Sigmoid colon (tissue), 7 donors: ENCODE data around the gene CELA1. TPM values are rescaled to one million over a fixed set of nuclear protein-coding genes. Genes with fewer than 3 reads are reported as not detected.

ENCODE experiments used
- DNase-seq: peaks from one replicate; pipeline ENCODE4 v3.0.0-alpha.2; 2019
- H3K27ac ChIP-seq, 4 donors: fragments of 200-600 bp; sonication (generic); one replicate each; pipeline ENCODE4 v1.5.1; 2016 to 2019; ENCODE audit warnings: mild to moderate bottlenecking in 1 of 4
- H3K27me3 ChIP-seq, 3 donors: fragments of 200-600 bp; sonication (generic); one replicate each; pipeline ENCODE4 v1.5.1; 2019; ENCODE audit warnings: mild to moderate bottlenecking in 1 of 3
- H3K36me3 ChIP-seq, 4 donors: fragments of 200-600 bp; sonication (generic); one replicate each; pipeline ENCODE4 v1.5.1; 2016 to 2019
- H3K4me1 ChIP-seq, 4 donors: fragments of 200-600 bp; sonication (generic); one replicate each; pipeline ENCODE4 v1.5.1; 2017 to 2019
- H3K4me3 ChIP-seq, 4 donors: fragments of 200-600 bp; sonication (generic); one replicate each; pipeline ENCODE4 v1.5.1; 2017 to 2019; ENCODE audit warnings: mild to moderate bottlenecking in 2 of 4, moderate library complexity in 1 of 4
- H3K9me3 ChIP-seq, 4 donors: fragments of 200-600 bp in 3 of 4; sonication (generic) in 3 of 4; one replicate each; pipeline versions ENCODE4 v1.5.1 to v1.6.1; 2013 to 2019
- EP300 ChIP-seq, 4 donors: sonication (generic); formaldehyde crosslinking; IDR thresholded peaks; one replicate each; pipeline ENCODE4 v1.6.1; 2017; ENCODE audit warnings: antibody characterized with exemption in 4 of 4
- POLR2A ChIP-seq, 2 donors: fragments of 450-650 bp; IDR thresholded peaks; one replicate each; pipeline ENCODE4 v1.6.1; 2016; ENCODE audit warnings: antibody characterized with exemption in 2 of 2, mild to moderate bottlenecking in 2 of 2, moderate library complexity in 2 of 2
- POLR2AphosphoS5 ChIP-seq, 4 donors: sonication (generic); formaldehyde crosslinking; IDR thresholded peaks; one replicate each; pipeline ENCODE4 v1.6.1; 2017; ENCODE audit warnings: antibody characterized with exemption in 4 of 4
- WGBS, 2 donors: extraction: QIAGEN DNeasy Blood & Tissue Kit; methylation state at CpG; one replicate each; pipeline ENCODE4 v1.1.7; 2013; 5-methylcytosine and 5-hydroxymethylcytosine counted together
- intact Hi-C: fragments of 100-400 bp; cut with DNase I; formaldehyde crosslinking; loops from one replicate; pipeline ENCODE4 v1.15.1; 2023
- polyA plus RNA-seq, 3 donors: library from polyadenylated mRNA; stranded (reverse); fragments of 200-250 nt; gene quantifications; one replicate each; pipeline ENCODE4 v1.2.3, GENCODE V29; 2013
- total RNA-seq, 4 donors: library from RNA; depleted of rRNA; stranded (reverse); fragments of >200 nt; gene quantifications; one replicate each; pipeline ENCODE4 v1.1.0, GENCODE V29; 2016
- TF ChIP-seq, protein P1 (sequence below), 4 experiments: fragments of 450-650 bp in 3 of 4; fragments of 200-600 bp in 1 of 4; IDR thresholded peaks; one replicate each; pipeline ENCODE4 v1.5.1; 2016 to 2019; ENCODE audit warnings: antibody characterized with exemption in 4 of 4, mild to moderate bottlenecking in 3 of 4, moderate library complexity in 2 of 4
- donor health status: healthy with polysubstance abuse.
- donor health status: Bipolar disorder and iron deficiency.
- donor health status: healthy.

The CELA1 gene
- not detected for total RNA-seq
- polyA plus RNA-seq = not detected

- H3K4me3 ChIP-seq = no peak within 1 kb of the TSS
- no peak within 1 kb of the TSS for H3K27ac ChIP-seq
- TF ChIP-seq, protein P1, sequence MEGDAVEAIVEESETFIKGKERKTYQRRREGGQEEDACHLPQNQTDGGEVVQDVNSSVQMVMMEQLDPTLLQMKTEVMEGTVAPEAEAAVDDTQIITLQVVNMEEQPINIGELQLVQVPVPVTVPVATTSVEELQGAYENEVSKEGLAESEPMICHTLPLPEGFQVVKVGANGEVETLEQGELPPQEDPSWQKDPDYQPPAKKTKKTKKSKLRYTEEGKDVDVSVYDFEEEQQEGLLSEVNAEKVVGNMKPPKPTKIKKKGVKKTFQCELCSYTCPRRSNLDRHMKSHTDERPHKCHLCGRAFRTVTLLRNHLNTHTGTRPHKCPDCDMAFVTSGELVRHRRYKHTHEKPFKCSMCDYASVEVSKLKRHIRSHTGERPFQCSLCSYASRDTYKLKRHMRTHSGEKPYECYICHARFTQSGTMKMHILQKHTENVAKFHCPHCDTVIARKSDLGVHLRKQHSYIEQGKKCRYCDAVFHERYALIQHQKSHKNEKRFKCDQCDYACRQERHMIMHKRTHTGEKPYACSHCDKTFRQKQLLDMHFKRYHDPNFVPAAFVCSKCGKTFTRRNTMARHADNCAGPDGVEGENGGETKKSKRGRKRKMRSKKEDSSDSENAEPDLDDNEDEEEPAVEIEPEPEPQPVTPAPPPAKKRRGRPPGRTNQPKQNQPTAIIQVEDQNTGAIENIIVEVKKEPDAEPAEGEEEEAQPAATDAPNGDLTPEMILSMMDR (IDR thresholded peaks at IDR 0.05) = no peak
- TF ChIP-seq POLR2A (IDR thresholded peaks at IDR 0.05) = no peak
- TF ChIP-seq POLR2AphosphoS5 (IDR thresholded peaks at IDR 0.05) = no peak
- TF ChIP-seq EP300 (IDR thresholded peaks at IDR 0.05) = no peak
- DNase-seq = no peak
- no peaks in the 10 kb centered on the region for H3K9me3 ChIP-seq
- no peaks in the 10 kb centered on the region for H3K4me1 ChIP-seq
- H3K36me3 ChIP-seq = no peaks in the 10 kb centered on the region
- intact Hi-C loops = no loop called here
- H3K27me3 ChIP-seq = no peaks in the 10 kb centered on the region
- 87 to 95% methylated on average over 3 of the region's 3 CpGs for WGBS, 2 donors
Measured at GRCh38 chr12:51346581-51346980, at the start of gene CELA1. CELA1 (minus strand) TSS chr12:51346679; CDS start chr12:51346638, 41 bp downstream.

- no peak overlapping the region for H3K27ac ChIP-seq
- peaks cover 0 to 17% (median 14%) of the 10 kb centered on the region in 4 donors for H3K4me1 ChIP-seq
- intact Hi-C loops = no loop called here
- no peaks in the 10 kb centered on the region for H3K36me3 ChIP-seq
- H3K4me3 ChIP-seq = no peak overlapping the region
- H3K27me3 ChIP-seq = peaks cover 15 to 40% (median 16%) of the 10 kb centered on the region in 3 donors
- 48 to 61% methylated on average over 8 of the region's 8 CpGs for WGBS, 2 donors
- H3K9me3 ChIP-seq = no peaks in the 10 kb centered on the region
- TF ChIP-seq, protein P1 (IDR thresholded peaks at IDR 0.05) = no peak
- no peak for TF ChIP-seq POLR2A (IDR thresholded peaks at IDR 0.05)
- no peak for TF ChIP-seq POLR2AphosphoS5 (IDR thresholded peaks at IDR 0.05)
- no peak for TF ChIP-seq EP300 (IDR thresholded peaks at IDR 0.05)
- no peak for DNase-seq
Measured at GRCh38 chr12:51395283-51396230, 49.1 kb upstream of the CELA1 start.

GRCh38 chr12:51393676-51394545 lies 47.4 kb upstream of the CELA1 start:
- no peaks in the 10 kb centered on the region for H3K9me3 ChIP-seq
- H3K4me3 ChIP-seq = no peak overlapping the region
- H3K27me3 ChIP-seq = peaks cover 15 to 43% (median 17%) of the 10 kb centered on the region in 3 donors
- H3K27ac ChIP-seq = no peak overlapping the region
- intact Hi-C loops = no loop called here
- H3K4me1 ChIP-seq = peaks cover 0 to 17% (median 14%) of the 10 kb centered on the region in 4 donors
- TF ChIP-seq, protein P1 (IDR thresholded peaks at IDR 0.05) = no peak
- TF ChIP-seq EP300 (IDR thresholded peaks at IDR 0.05) (no peak), POLR2A (IDR thresholded peaks at IDR 0.05) (no peak), POLR2AphosphoS5 (IDR thresholded peaks at IDR 0.05) (peak in 1 of 4 donors; percentile 31)
- WGBS, 2 donors = 77 to 84% methylated on average over 14 of the region's 14 CpGs
- DNase-seq = no peak
- no peaks in the 10 kb centered on the region for H3K36me3 ChIP-seq

- intact Hi-C loops = no loop called here
- 28 to 41% methylated on average over 22 of the region's 22 CpGs for WGBS, 2 donors
- peaks cover 15 to 31% (median 17%) of the 10 kb centered on the region in 3 donors for H3K27me3 ChIP-seq
- peak overlapping the region in 2 of 4 donors; percentile 37 to 53 for H3K4me3 ChIP-seq
- no peak overlapping the region for H3K27ac ChIP-seq
- DNase-seq = no peak
- no peaks in the 10 kb centered on the region for H3K36me3 ChIP-seq
- H3K9me3 ChIP-seq = no peaks in the 10 kb centered on the region
- H3K4me1 ChIP-seq = peaks cover 0 to 17% (median 14%) of the 10 kb centered on the region in 4 donors
- TF ChIP-seq, protein P1 (IDR thresholded peaks at IDR 0.05) = no peak
- TF ChIP-seq POLR2AphosphoS5 (IDR thresholded peaks at IDR 0.05) = no peak
- TF ChIP-seq POLR2A (IDR thresholded peaks at IDR 0.05) = no peak
- no peak for TF ChIP-seq EP300 (IDR thresholded peaks at IDR 0.05)
Measured at GRCh38 chr12:51392556-51393237, 46.2 kb upstream of the CELA1 start.
